Thyroid gland (tissue), 4 donors: ENCODE results near the gene MIA2.

Experiments used
- CTCF ChIP-seq, 6 experiments: fragments of 200-600 bp in 3 of 6; fragments of 450-650 bp in 3 of 6; sonication (generic) in 3 of 6; IDR thresholded peaks; one replicate each; pipeline ENCODE4 v1.5.1; 2016 to 2019; ENCODE audit warnings: antibody characterized with exemption in 6 of 6, mild to moderate bottlenecking in 2 of 6, inconsistent platforms in 1 of 6, moderate library complexity in 1 of 6
- POLR2A ChIP-seq, 2 donors: fragments of 450-650 bp; IDR thresholded peaks; one replicate each; pipeline ENCODE4 v1.6.1; 2017; ENCODE audit warnings: antibody characterized with exemption in 2 of 2, mild to moderate bottlenecking in 2 of 2, moderate library complexity in 1 of 2

- TF ChIP-seq CTCF (IDR thresholded peaks at IDR 0.05): no peak
- no peak for TF ChIP-seq POLR2A (IDR thresholded peaks at IDR 0.05)
Observed at GRCh38 chr14:39416072-39416471, 182.4 kb downstream of the MIA2 start.
